IMR-90 (cell line): ENCODE data around the gene HOXA10. TPM values are rescaled to one million over a fixed set of nuclear protein-coding genes. Genes with fewer than 3 reads are reported as not detected.

Experiments
- ATAC-seq: fragments of 200-7000 bp; cut with Tn5 transposase; 2 replicates; pipeline ENCODE4 v1.9.1; 2020; ENCODE audit warnings: low read depth, mild to moderate bottlenecking, moderate library complexity
- BruUV-seq: library from RNA; stranded (reverse); fragments of 400-500 nt; replicated peaks from 2 replicates; lab custom pipeline; 2021; lab: Mats Ljungman, UMichigan
- CTCF ChIA-PET: fragments of 300-600 bp; formaldehyde crosslinking; extraction: SDS; loops from one replicate; lab custom pipeline; 2021; ENCODE audit warnings: antibody characterized with exemption; lab: Yijun Ruan, JAX
- POLR2A ChIA-PET: fragments of 300-600 bp; sonication (Branson Sonifier 250); formaldehyde crosslinking; loops from one replicate; lab custom pipeline; 2022; ENCODE audit warnings: antibody characterized with exemption; ENCODE audit not compliant: unreplicated experiment; lab: Charles Lee
- DNase-seq: peaks from one replicate; pipeline ENCODE4 v3.0.0; 2013
- H2AFZ ChIP-seq: replicated peaks from 2 replicates; pipeline ENCODE3; 2013; ENCODE audit warnings: low read length, mild to moderate bottlenecking; ENCODE audit not compliant: poor library complexity
- H2AK5ac ChIP-seq: 2 replicates; pipeline ENCODE4 v1.6.1; 2013; ENCODE audit warnings: low read depth, low read length, inconsistent platforms
- H2AK9ac ChIP-seq: replicated peaks from 2 replicates; pipeline ENCODE3; 2013; ENCODE audit warnings: mild to moderate bottlenecking, low read depth, low read length, moderate library complexity; ENCODE audit not compliant: poor library complexity
- H2BK120ac ChIP-seq: 2 replicates; pipeline ENCODE4 v1.6.1; 2013; ENCODE audit warnings: low read depth, low read length, inconsistent platforms
- H2BK15ac ChIP-seq: 3 replicates; pipeline ENCODE4 v1.6.1; 2013; ENCODE audit warnings: low read depth, low read length, inconsistent platforms
- H2BK20ac ChIP-seq: 2 replicates; pipeline ENCODE4 v1.6.1; 2013; ENCODE audit warnings: low read depth, mild to moderate bottlenecking, inconsistent platforms, low read length, moderate library complexity
- H2BK5ac ChIP-seq: 2 replicates; pipeline ENCODE4 v1.6.1; 2013; ENCODE audit warnings: mild to moderate bottlenecking, low read depth, low read length, inconsistent platforms; ENCODE audit not compliant: poor library complexity, severe bottlenecking
- H3K14ac ChIP-seq: replicated peaks from 2 replicates; pipeline ENCODE4 v1.6.1; 2013; ENCODE audit warnings: low read depth, low read length, inconsistent platforms
- H3K18ac ChIP-seq: 2 replicates; pipeline ENCODE4 v1.6.1; 2013; ENCODE audit warnings: low read depth, low read length, control low read depth
- H3K23ac ChIP-seq: 2 replicates; pipeline ENCODE4 v1.6.1; 2013; ENCODE audit warnings: low read depth, low read length, inconsistent platforms
- H3K27ac ChIP-seq: 2 replicates; pipeline ENCODE4 v1.5.1; 2013; ENCODE audit warnings: mild to moderate bottlenecking, control low read depth, low read length; ENCODE audit not compliant: insufficient read depth
- H3K27me3 ChIP-seq: 2 replicates; pipeline ENCODE4 v1.6.1; 2013; ENCODE audit warnings: low read length; ENCODE audit not compliant: control insufficient read depth, insufficient read depth
- H3K36me3 ChIP-seq: 2 replicates; pipeline ENCODE4 v1.6.1; 2013; ENCODE audit warnings: low read length, mixed read lengths; ENCODE audit not compliant: control insufficient read depth, insufficient read depth
- H3K4ac ChIP-seq: 2 replicates; pipeline ENCODE4 v1.6.1; 2013; ENCODE audit warnings: low read depth, low read length, inconsistent platforms
- H3K4me1 ChIP-seq: 2 replicates; pipeline ENCODE4 v1.6.1; 2013; ENCODE audit warnings: low read length, mixed read lengths; ENCODE audit not compliant: control insufficient read depth, insufficient read depth
- H3K4me2 ChIP-seq: 2 replicates; pipeline ENCODE4 v1.6.1; 2013; ENCODE audit warnings: low read depth, mild to moderate bottlenecking, control low read depth, low read length, moderate library complexity
- H3K4me3 ChIP-seq: 2 replicates; pipeline ENCODE4 v1.5.1; 2013; ENCODE audit warnings: low read depth, mild to moderate bottlenecking, control low read depth, low read length, moderate library complexity; ENCODE audit not compliant: insufficient read depth
- H3K56ac ChIP-seq: 2 replicates; pipeline ENCODE4 v1.6.1; 2013; ENCODE audit warnings: low read length, inconsistent platforms; ENCODE audit not compliant: insufficient read depth; ENCODE audit errors: extremely low read depth
- H3K79me1 ChIP-seq, 2 experiments: 2 replicates each; pipeline ENCODE4 v1.6.1; 2013; ENCODE audit warnings: low read length in 2 of 2, inconsistent platforms in 1 of 2, low read depth in 1 of 2
- H3K9ac ChIP-seq: 2 replicates; pipeline ENCODE4 v1.6.1; 2013; ENCODE audit warnings: low read depth, low read length, control low read depth
- H3K9me1 ChIP-seq: 2 replicates; pipeline ENCODE4 v1.6.1; 2013; ENCODE audit warnings: low read length, inconsistent platforms; ENCODE audit not compliant: insufficient read depth
- H3K9me3 ChIP-seq: 2 replicates; pipeline ENCODE4 v1.6.1; 2013; ENCODE audit warnings: low read length; ENCODE audit not compliant: control insufficient read depth, insufficient read depth
- H4K20me1 ChIP-seq: 2 replicates; pipeline ENCODE4 v1.6.1; 2013; ENCODE audit warnings: low read length, inconsistent platforms; ENCODE audit not compliant: insufficient read depth
- H4K5ac ChIP-seq: 2 replicates; pipeline ENCODE4 v1.6.1; 2013; ENCODE audit warnings: mild to moderate bottlenecking, low read depth, low read length, control low read depth
- H4K8ac ChIP-seq, 2 experiments: 2 replicates each; pipeline ENCODE4 v1.6.1; 2013; ENCODE audit warnings: low read depth in 2 of 2, low read length in 2 of 2, control low read depth in 1 of 2, inconsistent platforms in 1 of 2
- H4K91ac ChIP-seq: 2 replicates; pipeline ENCODE4 v1.6.1; 2013; ENCODE audit warnings: low read depth, low read length, inconsistent platforms; ENCODE audit not compliant: insufficient read depth
- BHLHE40 ChIP-seq: fragments of 150-350 bp; IDR thresholded peaks from 2 replicates; pipeline ENCODE4 v1.6.1; 2016; ENCODE audit warnings: mild to moderate bottlenecking, low read depth, low read length
- CEBPB ChIP-seq: IDR thresholded peaks from 2 replicates; pipeline ENCODE4 v1.6.1; 2012; ENCODE audit warnings: low read depth, low read length, improper control_type of control experiment
- MAFK ChIP-seq: IDR thresholded peaks from 2 replicates; pipeline ENCODE4 v1.6.1; 2012; ENCODE audit warnings: low read depth, low read length, improper control_type of control experiment
- NFE2L2 ChIP-seq: fragments of 150-350 bp; IDR thresholded peaks from 2 replicates; pipeline ENCODE4 v1.6.1; 2016; ENCODE audit warnings: low read depth, mild to moderate bottlenecking, low read length
- POLR2A ChIP-seq: IDR thresholded peaks from 2 replicates; pipeline ENCODE4 v1.6.1; 2012; ENCODE audit warnings: mild to moderate bottlenecking, low read depth, low read length
- RCOR1 ChIP-seq: IDR thresholded peaks from 2 replicates; pipeline ENCODE4 v1.6.1; 2012; ENCODE audit warnings: mild to moderate bottlenecking, low read length, improper control_type of control experiment; ENCODE audit not compliant: insufficient replicate concordance
- RFX5 ChIP-seq: IDR thresholded peaks from 2 replicates; pipeline ENCODE4 v1.8.0; 2012; ENCODE audit warnings: low read depth, mild to moderate bottlenecking, low read length, moderate library complexity
- SMC3 ChIP-seq: fragments of 150-350 bp; IDR thresholded peaks from 2 replicates; pipeline ENCODE4 v1.6.1; 2016; ENCODE audit warnings: low read depth, mild to moderate bottlenecking, antibody characterized with exemption, low read length, moderate library complexity
- USF2 ChIP-seq: fragments of 150-350 bp; IDR thresholded peaks from 2 replicates; pipeline ENCODE4 v1.6.1; 2017; ENCODE audit warnings: mild to moderate bottlenecking, antibody characterized with exemption, low read length, low read depth
- WGBS, 2 experiments: methylation state at CpG; one replicate each; pipeline versions ENCODE4 v1.1.5 to v1.1.7; 2013; ENCODE audit warnings: missing lambda C conversion rate in 2 of 2; ENCODE audit not compliant: insufficient read length in 1 of 2; ENCODE audit errors: extremely low coverage in 2 of 2; 5-methylcytosine and 5-hydroxymethylcytosine counted together
- dilution Hi-C: fragments of 300-500 bp; cut with HindIII; formaldehyde crosslinking; loops from one replicate; pipeline ENCODE4 v1.14.3; 2018; ENCODE audit warnings: low sequenced_read_pairs; ENCODE audit not compliant: unreplicated experiment
- in situ Hi-C: fragments of 300-500 bp; cut with MboI; formaldehyde crosslinking; loops from 3 replicates; pipeline ENCODE4 v1.14.3; 2019; ENCODE audit warnings: low sequenced_read_pairs, inconsistent platforms, mixed read lengths
- intact Hi-C: fragments of 100-400 bp; cut with micrococcal nuclease; formaldehyde crosslinking; loops from 2 replicates; pipeline ENCODE4 v1.10.0; 2022
- polyA plus RNA-seq, 3 experiments: library from polyadenylated mRNA; depleted of rRNA; stranded (reverse); fragments of >200 nt; gene quantifications; 2 replicates each; pipeline ENCODE4 v1.2.3, GENCODE V29; 2012; ENCODE audit warnings: low replicate concordance in 1 of 3
- total RNA-seq: library from RNA; depleted of rRNA; stranded (reverse); fragments of >200 nt; gene quantifications from 2 replicates; pipeline ENCODE4 v1.2.3, GENCODE V29; 2012
- TF ChIP-seq, protein P1 (sequence below): fragments of 150-350 bp; IDR thresholded peaks from 2 replicates; pipeline ENCODE4 v1.6.1; 2016; ENCODE audit warnings: low read depth, mild to moderate bottlenecking, low read length, moderate library complexity, borderline replicate concordance
- TF ChIP-seq, protein P2 (sequence below): conservative IDR thresholded peaks from 2 replicates; pipeline ENCODE4 v1.5.1; 2012; ENCODE audit warnings: mild to moderate bottlenecking, low read depth, low read length, improper control_type of control experiment

HOXA10 gene
- total and polyA plus RNA-seq, 2 of the 4 experiments (the other 2 are of a cell fraction) = 0.10 to 0.18 TPM

DNA sequence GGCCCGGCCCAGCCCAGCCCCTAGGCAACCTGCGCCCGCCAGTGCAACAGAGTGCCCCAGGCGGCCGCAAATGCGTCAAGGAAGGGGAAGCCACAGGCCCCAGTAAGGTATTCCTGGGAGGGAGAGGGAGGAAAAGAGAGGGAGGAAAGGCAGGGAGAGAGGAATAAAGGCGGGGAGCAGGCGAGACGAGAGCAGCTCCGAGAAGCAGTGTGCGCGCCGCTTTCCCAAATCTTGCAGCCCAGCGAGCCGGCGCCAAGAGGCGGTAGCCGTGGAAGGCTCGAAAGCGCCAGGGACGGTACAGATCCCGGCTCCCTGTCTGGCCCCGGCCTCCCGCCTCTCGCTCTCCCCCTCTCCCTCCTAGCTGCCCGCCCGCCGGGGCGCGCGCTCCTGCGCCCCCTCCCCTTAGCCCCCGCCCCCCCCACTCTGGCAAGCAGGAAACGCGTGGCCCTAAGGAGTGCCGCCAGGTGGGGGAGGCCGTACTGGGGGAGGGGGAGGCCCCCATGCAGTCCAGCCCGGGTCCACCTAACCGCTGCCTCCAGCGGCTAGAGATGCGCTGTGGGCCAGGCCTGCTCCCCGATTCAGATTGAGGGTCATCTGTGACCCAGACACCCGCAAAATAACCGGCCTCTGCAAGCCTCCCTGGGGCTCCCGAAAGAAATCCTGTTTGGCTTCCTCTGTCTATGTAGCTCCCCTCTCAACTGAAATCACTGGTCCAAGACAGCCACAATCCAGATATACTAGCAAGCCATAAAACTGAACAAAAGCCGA is 4.3 kb downstream of the HOXA10 start (continued):
- TF ChIP-seq MAFK (no peak), POLR2A (no peak)

DNA sequence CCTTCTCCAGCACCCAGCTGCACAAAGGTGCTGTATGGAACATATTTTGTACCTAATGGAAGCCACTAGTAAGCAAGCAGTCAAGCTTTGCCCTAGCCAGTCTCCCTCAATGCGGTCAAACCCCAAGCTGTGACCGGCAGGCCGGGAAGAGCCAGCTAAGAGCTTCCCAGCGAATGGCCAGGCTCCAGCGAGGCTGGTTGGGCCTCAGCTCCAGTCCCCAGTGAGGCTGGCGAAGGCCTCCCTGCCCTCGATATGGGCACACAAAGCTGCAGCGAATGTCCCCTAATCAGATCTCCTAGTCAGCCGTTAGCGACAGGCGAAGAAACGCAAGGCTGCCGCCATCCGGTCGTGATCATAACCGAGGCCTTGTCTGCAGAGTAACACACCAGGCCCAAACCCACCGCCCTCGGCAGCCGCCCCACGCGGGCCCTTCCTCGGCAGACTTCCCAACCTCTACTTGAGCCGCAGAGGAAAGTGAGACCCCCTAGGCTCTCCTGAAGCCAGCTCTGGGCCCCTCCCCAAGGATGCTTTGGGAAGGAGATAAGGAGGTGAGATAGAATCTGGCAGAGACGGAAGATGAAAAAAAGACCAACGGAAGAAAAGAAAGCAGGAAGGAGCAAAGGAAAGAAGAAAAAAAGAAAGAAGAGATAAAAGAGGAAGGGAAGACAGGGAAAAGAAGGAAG is 5.7 kb downstream of the HOXA10 start:
- intact Hi-C loops = loop anchor here (10.0 kb wide), 1 partner anchor 1914 kb away; no protein-coding TSS in a partner anchor
- WGBS, 2 experiments = 80% methylated on average over 7 of the region's 25 CpGs; no CpG with 5 or more reads in 1 of the 2 experiments
- TF ChIP-seq CEBPB (no peak), NFE2L2 (no peak), USF2 (no peak), RCOR1 (no peak), POLR2A (no peak), SMC3 (no peak), MAFK (no peak), RFX5 (no peak), BHLHE40 (no peak)
- TF ChIP-seq, protein P1, sequence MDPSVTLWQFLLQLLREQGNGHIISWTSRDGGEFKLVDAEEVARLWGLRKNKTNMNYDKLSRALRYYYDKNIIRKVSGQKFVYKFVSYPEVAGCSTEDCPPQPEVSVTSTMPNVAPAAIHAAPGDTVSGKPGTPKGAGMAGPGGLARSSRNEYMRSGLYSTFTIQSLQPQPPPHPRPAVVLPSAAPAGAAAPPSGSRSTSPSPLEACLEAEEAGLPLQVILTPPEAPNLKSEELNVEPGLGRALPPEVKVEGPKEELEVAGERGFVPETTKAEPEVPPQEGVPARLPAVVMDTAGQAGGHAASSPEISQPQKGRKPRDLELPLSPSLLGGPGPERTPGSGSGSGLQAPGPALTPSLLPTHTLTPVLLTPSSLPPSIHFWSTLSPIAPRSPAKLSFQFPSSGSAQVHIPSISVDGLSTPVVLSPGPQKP = no peak
- TF ChIP-seq, protein P2, sequence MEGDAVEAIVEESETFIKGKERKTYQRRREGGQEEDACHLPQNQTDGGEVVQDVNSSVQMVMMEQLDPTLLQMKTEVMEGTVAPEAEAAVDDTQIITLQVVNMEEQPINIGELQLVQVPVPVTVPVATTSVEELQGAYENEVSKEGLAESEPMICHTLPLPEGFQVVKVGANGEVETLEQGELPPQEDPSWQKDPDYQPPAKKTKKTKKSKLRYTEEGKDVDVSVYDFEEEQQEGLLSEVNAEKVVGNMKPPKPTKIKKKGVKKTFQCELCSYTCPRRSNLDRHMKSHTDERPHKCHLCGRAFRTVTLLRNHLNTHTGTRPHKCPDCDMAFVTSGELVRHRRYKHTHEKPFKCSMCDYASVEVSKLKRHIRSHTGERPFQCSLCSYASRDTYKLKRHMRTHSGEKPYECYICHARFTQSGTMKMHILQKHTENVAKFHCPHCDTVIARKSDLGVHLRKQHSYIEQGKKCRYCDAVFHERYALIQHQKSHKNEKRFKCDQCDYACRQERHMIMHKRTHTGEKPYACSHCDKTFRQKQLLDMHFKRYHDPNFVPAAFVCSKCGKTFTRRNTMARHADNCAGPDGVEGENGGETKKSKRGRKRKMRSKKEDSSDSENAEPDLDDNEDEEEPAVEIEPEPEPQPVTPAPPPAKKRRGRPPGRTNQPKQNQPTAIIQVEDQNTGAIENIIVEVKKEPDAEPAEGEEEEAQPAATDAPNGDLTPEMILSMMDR = no peak

More for the DNA sequence above, 5.7 kb downstream of the HOXA10 start:
- CTCF ChIA-PET = interaction anchor here (0.5 to 0.7 kb wide), 3 partner anchors 10 to 487 kb away, joined by 3 to 4 read pairs (median 4); partner anchors contain the start of gene EVX1
- H3K23ac ChIP-seq = no peak overlapping the region
- DNase-seq (no peak), ATAC-seq (no peak)
- BruUV-seq = no TSS peak
- no peak overlapping the region for H2BK120ac ChIP-seq
- no peak overlapping the region for H2BK5ac ChIP-seq
- H3K18ac ChIP-seq = no peak overlapping the region
- H3K79me1 ChIP-seq = no peaks in the 10 kb centered on the region
- H2AK5ac ChIP-seq = no peak overlapping the region
- in situ Hi-C loops (no loop called here), dilution Hi-C loops (no loop called here)
- no peaks in the 10 kb centered on the region for H3K36me3 ChIP-seq
- H3K4me1 ChIP-seq = no peaks in the 10 kb centered on the region
- H4K20me1 ChIP-seq = peaks cover 13% of the 10 kb centered on the region; the same call in 1 of the 2 replicates
- POLR2A ChIA-PET = no interaction called here
- H2BK20ac ChIP-seq = no peak overlapping the region
- peaks cover 27% of the 10 kb centered on the region for H3K9me3 ChIP-seq
- H3K27ac ChIP-seq = no peak overlapping the region
- no peak overlapping the region for H4K91ac ChIP-seq
- no peak overlapping the region for H3K14ac ChIP-seq
- H3K9ac ChIP-seq = no peak overlapping the region
- H3K4me3 ChIP-seq = no peak overlapping the region
- H3K4me2 ChIP-seq = no peak overlapping the region
- no peak overlapping the region for H4K8ac ChIP-seq
- no peak overlapping the region for H2AFZ ChIP-seq
- no peaks in the 10 kb centered on the region for H3K9me1 ChIP-seq
- peaks cover 95% of the 10 kb centered on the region for H3K27me3 ChIP-seq
- no peak overlapping the region for H2AK9ac ChIP-seq
- no peak overlapping the region for H4K5ac ChIP-seq
- no peak overlapping the region for H2BK15ac ChIP-seq
- no peak overlapping the region for H3K4ac ChIP-seq
- no peak overlapping the region for H3K56ac ChIP-seq
